Mesenteric fat pad (tissue), 1 donor: ENCODE results near the gene DIS3L2. TPM values are rescaled to one million over a fixed set of nuclear protein-coding genes. Genes with fewer than 3 reads are reported as not detected.
"Not testable (repeated sequence)": the region's sequence is repeated elsewhere in the genome, so short reads cannot be mapped to it uniquely, and the experiment has no call there.

Experiments
- DNase-seq: peaks from one replicate; pipeline ENCODE4 v3.0.0-alpha.2; 2020; ENCODE audit warnings: low spot score
- total RNA-seq: library from RNA; stranded (reverse); fragmentation: NEBNext Ultra II Directional; extraction: Animal tissue kit (Norgen Biotek cat#: 25700); gene quantifications from one replicate; pipeline ENCODE4 v1.2.1, GENCODE V29; 2021
- donor health status: DM: yes; HTN: yes; CAD: no.

DIS3L2 gene
- total RNA-seq, 1 donor from 2014 or later = 33.5 TPM

DNA sequence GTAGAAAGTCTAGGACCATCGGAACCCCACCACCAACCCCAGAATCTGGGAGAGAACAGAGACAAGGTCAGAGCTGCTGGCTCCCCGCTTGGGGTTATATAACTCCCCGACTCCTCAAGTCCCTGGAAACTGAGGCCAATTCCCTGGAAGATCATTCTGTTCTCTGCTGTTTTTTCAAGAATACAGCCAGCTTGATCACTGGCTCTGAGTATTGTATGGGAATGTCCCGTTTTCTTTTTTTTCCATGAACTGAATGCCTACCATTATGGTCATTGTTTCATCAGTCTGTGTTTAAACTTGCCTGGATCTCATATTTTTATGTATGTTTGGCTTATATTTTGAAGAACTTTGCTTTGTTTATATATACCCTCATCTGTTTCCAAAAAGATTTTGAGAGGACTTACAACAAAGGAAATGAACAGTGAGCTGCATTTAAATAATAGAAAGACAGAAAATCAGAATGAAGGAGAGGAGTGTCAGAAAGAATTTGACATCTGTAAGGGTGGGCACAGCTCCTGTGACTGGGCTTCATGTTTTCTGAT, 327.0 kb downstream of the DIS3L2 start:
- no peak for DNase-seq

DNA sequence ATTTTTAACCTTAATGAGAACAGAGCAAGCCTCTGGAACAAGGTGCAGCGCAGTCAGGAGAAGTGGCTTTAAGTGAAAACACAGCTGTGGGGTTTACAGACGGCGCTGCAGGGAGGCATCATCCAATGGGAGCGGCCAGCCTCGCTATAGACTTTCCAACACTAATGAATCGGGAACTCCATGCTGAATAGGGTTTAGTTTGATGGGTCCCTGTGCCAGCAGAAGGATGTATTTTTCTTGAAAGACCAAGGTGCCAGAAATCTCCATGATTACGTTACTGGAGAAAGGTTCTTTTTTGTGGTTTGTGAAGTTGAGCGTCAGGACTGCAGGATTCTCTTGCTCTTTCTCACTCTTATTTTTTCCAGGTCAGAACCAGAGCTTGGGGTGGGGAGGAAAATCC, 329.2 kb downstream of the DIS3L2 start:
- DNase-seq = no peak

DNA sequence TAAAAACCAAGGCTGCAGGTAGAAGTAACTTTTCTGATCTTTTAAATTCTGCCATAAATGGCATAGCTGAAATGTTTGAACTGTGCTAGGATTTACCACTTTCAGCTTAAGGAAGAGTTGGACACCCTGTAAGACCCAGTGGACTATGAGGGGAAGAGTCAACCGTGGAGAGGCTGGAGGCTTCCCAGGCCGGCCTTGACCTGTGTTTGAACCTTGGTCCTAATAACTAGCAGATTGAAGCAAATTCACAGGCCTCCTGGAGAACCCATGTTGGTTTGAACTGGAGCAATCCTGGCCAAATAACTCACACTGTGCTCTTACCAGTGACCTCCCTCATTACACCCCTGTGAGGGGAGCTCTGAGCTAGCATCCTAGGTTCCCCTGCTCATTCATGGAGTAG, 329.8 kb downstream of the DIS3L2 start:
- no peak for DNase-seq

DNA sequence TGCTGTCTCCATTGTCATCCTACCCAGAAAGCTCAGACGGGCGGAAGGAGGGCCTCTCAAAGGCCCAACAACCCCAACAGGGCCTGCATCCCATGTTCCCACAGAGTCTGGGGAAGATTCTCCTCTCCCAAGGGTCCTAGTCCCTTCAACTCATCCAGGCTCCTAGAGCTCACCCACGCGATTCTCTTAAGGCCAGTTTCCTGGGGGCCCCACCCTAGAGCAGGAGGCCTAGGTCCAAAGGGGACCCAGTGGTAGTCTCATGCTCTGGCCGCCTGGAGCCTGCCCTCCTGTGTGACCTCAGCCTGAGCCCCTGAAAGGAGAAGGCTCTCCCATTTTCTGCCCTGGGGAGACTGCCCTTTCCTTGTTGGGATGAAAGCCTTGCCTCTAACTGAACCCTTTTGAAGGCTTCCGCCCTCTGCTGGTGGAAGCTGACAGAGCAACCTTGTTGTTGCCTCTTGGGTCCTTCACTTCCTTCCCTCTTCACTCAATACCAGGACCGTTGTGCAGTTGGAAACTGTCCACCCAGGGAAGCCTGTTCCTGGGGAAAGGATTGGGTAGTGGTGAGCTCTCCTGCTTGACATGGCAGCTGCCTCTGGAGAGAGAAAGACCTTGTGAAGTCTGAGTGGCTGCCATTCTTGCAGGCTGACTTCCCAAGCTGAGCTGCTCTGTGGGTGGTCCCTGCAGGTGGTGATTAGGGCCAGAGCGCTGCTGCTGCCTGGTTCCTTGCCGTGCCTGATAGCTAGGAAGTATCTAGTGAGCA, 331.1 kb downstream of the DIS3L2 start:
- no peak for DNase-seq

GRCh38 chr2:232293191-232293590, 331.7 kb downstream of the DIS3L2 start:
- DNase-seq = no peak

GRCh38 chr2:232295971-232296370, 334.5 kb downstream of the DIS3L2 start:
- DNase-seq = no peak

- no peak for DNase-seq
These were observed 335.4 kb downstream of the DIS3L2 start for GRCh38 chr2:232296776-232297525.

DNA sequence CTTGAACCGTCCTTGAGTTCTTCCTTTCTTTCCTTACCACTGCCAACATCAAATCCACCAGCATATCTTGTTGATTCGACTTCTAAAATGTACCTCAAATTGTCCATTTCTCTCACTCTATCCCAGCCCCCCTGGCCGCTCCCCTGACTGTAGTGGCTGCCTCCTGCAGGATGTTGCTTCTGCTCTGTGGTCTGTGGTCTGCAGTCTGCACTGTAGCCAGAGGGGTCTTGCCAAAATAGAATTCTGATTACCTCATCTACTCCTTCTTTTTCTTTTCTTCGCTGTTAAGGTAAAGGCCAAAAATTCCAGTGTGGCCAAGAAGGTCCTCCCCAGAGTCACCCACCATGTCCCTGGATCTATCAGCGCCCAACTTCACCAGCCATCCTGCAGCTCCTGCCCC, 337.6 kb downstream of the DIS3L2 start:
- no peak for DNase-seq

GRCh38 chr2:232299927-232300674, 338.6 kb downstream of the DIS3L2 start:
- no peak for DNase-seq

- no peak for DNase-seq
These were observed 339.4 kb downstream of the DIS3L2 start for GRCh38 chr2:232300894-232301387.

- DNase-seq = no peak
These were observed 342.7 kb downstream of the DIS3L2 start for GRCh38 chr2:232304236-232304635.

DNA sequence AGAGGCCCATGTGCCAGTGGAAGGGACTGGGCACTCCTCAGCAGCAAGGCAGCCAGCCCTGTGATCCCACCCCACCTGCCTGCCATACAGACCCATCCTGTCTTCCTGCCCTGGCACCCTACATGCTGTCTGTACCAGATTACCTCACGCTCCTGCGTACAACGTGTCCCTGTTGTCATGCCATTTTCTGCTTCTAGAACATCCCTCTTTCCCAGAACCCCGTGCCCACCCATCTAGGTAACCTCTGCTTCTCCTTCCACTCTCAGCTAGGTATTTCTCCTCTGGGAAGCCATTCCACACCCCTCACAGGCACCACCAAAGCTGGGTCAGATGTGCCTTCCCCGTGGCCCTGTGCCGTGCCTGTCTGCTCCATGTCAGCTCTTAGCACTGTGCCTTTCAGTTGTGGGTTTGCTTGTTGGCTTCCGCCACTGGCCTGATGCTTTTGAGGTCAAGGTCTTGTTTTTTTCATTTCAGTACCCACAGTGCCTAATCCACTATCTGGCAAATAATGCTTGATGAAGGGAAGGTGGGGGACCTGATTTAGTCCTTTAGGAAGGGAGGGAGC, 345.3 kb downstream of the DIS3L2 start:
- DNase-seq = no peak

DNA sequence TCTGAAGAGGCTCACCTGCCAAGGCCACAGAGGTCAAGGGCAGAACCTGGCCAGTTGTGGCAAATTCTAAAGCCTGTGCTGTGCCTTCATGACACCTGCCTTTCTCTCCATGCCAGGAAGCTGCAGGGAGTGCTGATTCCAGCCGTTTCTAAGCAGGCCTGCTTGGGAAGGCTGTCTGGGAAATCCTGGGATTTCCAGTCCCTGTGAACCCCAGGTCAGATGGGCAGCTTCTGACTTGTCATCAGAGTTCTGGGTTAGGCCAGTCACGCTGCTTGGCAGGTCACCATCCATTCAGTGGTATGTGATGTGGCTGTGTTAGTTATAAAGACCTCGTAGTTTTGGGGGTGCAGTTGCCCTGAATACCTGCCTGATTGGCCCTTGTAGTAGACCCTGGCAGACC, 346.3 kb downstream of the DIS3L2 start:
- no peak for DNase-seq

DNA sequence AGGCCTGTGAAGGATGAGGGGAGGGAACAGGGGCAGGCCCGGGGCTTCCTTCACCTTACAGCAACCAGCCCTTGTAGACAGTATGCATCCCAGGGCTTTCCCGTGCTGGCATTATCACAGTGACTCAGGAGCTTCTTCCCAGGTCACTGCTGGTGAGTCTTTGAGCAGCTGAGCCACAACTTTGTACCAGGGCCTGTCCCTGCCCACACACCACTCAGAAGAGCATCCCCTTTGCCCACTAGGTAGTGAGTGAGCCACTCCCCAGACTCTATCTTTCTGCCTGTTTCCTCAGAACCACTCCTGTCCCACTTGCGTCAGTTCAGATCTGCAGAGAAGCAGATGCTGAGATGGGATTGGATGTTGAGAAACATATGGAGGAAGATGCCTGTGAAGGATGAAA, 347.5 kb downstream of the DIS3L2 start:
- DNase-seq = no peak

GRCh38 chr2:232309592-232309991, 348.1 kb downstream of the DIS3L2 start:
- no peak for DNase-seq

DNA sequence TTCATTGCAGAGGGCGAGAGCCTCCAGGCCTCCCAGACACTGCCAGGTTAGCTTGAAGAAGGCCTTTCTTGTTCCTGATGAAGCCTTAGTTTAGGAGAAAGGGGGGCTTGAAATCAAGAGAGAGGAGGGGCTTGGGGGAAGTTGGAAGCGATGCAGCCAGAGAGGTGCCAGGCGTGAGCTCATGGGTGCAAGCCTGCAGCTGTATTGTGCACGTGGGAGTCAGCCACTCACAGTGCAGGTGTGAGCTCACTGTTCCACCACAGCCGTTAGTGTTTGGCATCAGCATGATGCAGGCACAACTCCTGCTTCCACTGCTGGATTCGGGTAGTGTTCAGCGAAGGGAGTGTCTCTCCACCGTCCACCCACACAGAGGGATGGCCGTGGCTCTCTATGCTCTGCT, 348.6 kb downstream of the DIS3L2 start:
- DNase-seq = no peak

- DNase-seq = no peak
These were observed 349.2 kb downstream of the DIS3L2 start for GRCh38 chr2:232310696-232311095.

GRCh38 chr2:232313645-232314044, 352.1 kb downstream of the DIS3L2 start:
- not testable (repeated sequence) for DNase-seq

- DNase-seq = no peak
These were observed 353.8 kb downstream of the DIS3L2 start for GRCh38 chr2:232315049-232315922.

- DNase-seq = no peak
These were observed 354.4 kb downstream of the DIS3L2 start for GRCh38 chr2:232315923-232316299.
